Keratinocyte (primary cell): ENCODE results near the gene FBXO41. TPM values are rescaled to one million over a fixed set of nuclear protein-coding genes. Genes with fewer than 3 reads are reported as not detected.

ENCODE experiments used
- DNase-seq: peaks from one replicate; pipeline ENCODE4 v3.0.0-alpha.2; 2011; ENCODE audit warnings: low read depth, missing footprints, low spot score
- FAIRE-seq: peaks from 2 replicates; lab custom pipeline; 2011; peaks lifted over from hg19 to GRCh38; lab: Jason Lieb, UNC
- H2AFZ ChIP-seq: 2 replicates; pipeline ENCODE4 v1.6.0; 2012; ENCODE audit warnings: low read length, control low read depth, inconsistent platforms; ENCODE audit not compliant: control insufficient read depth
- H3K27ac ChIP-seq: 2 replicates; pipeline ENCODE4 v1.5.1; 2011; ENCODE audit warnings: low read length; ENCODE audit not compliant: control insufficient read depth, insufficient read depth
- H3K27me3 ChIP-seq: 3 replicates; pipeline ENCODE4 v1.6.0; 2011; ENCODE audit warnings: low read length; ENCODE audit not compliant: control insufficient read depth, insufficient read depth; ENCODE audit errors: extremely low read depth
- H3K36me3 ChIP-seq, 2 experiments: 2 replicates in 1 of 2; 3 replicates in 1 of 2; pipeline ENCODE4 v1.5.1; 2011; ENCODE audit warnings: low read length in 2 of 2, mild to moderate bottlenecking in 1 of 2; ENCODE audit not compliant: control insufficient read depth in 2 of 2, insufficient read depth in 2 of 2; ENCODE audit errors: extremely low read depth in 1 of 2
- H3K4me1 ChIP-seq: 3 replicates; pipeline ENCODE4 v1.5.1; 2011; ENCODE audit warnings: low read length; ENCODE audit not compliant: control insufficient read depth, insufficient read depth; ENCODE audit errors: extremely low read depth
- H3K4me2 ChIP-seq: 3 replicates; pipeline ENCODE4 v1.6.0; 2011; ENCODE audit warnings: low read depth, low read length; ENCODE audit not compliant: control insufficient read depth, insufficient read depth; ENCODE audit errors: extremely low read depth
- H3K4me3 ChIP-seq, 3 experiments: fragments of 200-600 bp in 1 of 3; sonication (generic) in 1 of 3; 2 replicates in 2 of 3; 3 replicates in 1 of 3; pipeline ENCODE4 v1.5.1; 2011 to 2016; ENCODE audit warnings: low read length in 3 of 3, mild to moderate bottlenecking in 3 of 3, control low read depth in 2 of 3, inconsistent platforms in 1 of 3, low read depth in 1 of 3, mixed read lengths in 1 of 3, mixed run types in 1 of 3, moderate library complexity in 1 of 3; ENCODE audit not compliant: control insufficient read depth in 2 of 3, insufficient read depth in 2 of 3; ENCODE audit errors: extremely low read depth in 1 of 3
- H3K79me2 ChIP-seq: 2 replicates; pipeline ENCODE4 v1.6.0; 2012; ENCODE audit warnings: low read length; ENCODE audit not compliant: control insufficient read depth, insufficient read depth
- H3K9ac ChIP-seq: 3 replicates; pipeline ENCODE4 v1.6.0; 2011; ENCODE audit warnings: low read length; ENCODE audit not compliant: control insufficient read depth, insufficient read depth; ENCODE audit errors: extremely low read depth
- H3K9me1 ChIP-seq: 3 replicates; pipeline ENCODE4 v1.6.0; 2011; ENCODE audit warnings: low read length; ENCODE audit not compliant: control insufficient read depth, insufficient read depth; ENCODE audit errors: extremely low read depth
- H3K9me3 ChIP-seq: 2 replicates; pipeline ENCODE4 v1.5.1; 2012; ENCODE audit warnings: low read depth, low read length; ENCODE audit not compliant: control insufficient read depth
- H4K20me1 ChIP-seq: 3 replicates; pipeline ENCODE4 v1.6.0; 2011; ENCODE audit warnings: low read length; ENCODE audit not compliant: control insufficient read depth, insufficient read depth; ENCODE audit errors: extremely low read depth
- EZH2 ChIP-seq: IDR thresholded peaks from one replicate; pipeline ENCODE4 v1.6.1; 2012; ENCODE audit warnings: inconsistent platforms, mild to moderate bottlenecking, low read length, moderate library complexity
- dilution Hi-C: fragments of 300-500 bp; cut with MboI; formaldehyde crosslinking; loops from one replicate; pipeline ENCODE4 v1.7.0; 2020; ENCODE audit warnings: low sequenced_read_pairs; ENCODE audit not compliant: extremely low pct_ligation_motif_present
- polyA plus RNA-seq, 5 experiments: library from polyadenylated mRNA; depleted of rRNA in 3 of 5; stranded (reverse) in 3 of 5; stranded (forward) in 1 of 5; unstranded in 1 of 5; fragments of >200 nt; gene quantifications; 1 replicate in 1 of 5; 2 replicates in 3 of 5; 3 replicates in 1 of 5; pipeline versions ENCODE4 v1.2.1 to v1.2.3, GENCODE V29; 2011 to 2012; ENCODE audit warnings: missing spikeins in 2 of 5, low read depth in 1 of 5, low replicate concordance in 1 of 5
- TF ChIP-seq, protein P1 (sequence below), 3 experiments: IDR thresholded peaks in 1 of 3; conservative IDR thresholded peaks in 1 of 3; optimal IDR thresholded peaks in 1 of 3; 2 replicates in 2 of 3; 3 replicates in 1 of 3; pipeline versions ENCODE3 to v1.5.1; 2011; ENCODE audit warnings: low read length in 3 of 3, mild to moderate bottlenecking in 3 of 3, moderate library complexity in 2 of 3, control low read depth in 1 of 3, inconsistent platforms in 1 of 3; ENCODE audit not compliant: insufficient read depth in 2 of 3; ENCODE audit errors: extremely low read depth in 1 of 3

FBXO41 gene
- polyA plus RNA-seq, 1 donor (not counting 4 experiments of a cell fraction or from before 2014, with no cell fraction given) = 4.1 TPM

DNA sequence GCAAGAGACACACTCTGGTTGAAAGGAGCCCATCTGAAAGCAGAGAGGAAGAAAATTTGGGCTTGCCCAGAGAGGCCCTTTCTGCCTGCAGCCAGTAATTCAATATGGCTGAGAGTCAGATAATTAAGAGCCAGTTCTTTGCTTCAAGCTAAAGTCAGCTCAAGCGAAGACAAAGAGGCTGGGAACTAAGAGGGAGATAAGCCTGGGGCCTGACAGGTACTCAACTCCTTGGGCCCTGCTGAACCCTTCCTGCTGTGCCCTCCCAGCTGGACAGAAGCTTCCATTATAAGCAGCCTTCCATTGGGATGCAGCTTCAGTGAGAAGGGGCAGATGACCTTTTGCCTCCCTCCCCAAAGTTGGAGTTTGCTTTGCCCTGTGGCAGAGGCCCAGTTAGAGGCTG, 12.0 kb downstream of the FBXO41 start:
- dilution Hi-C loops = no loop called here
- DNase-seq (no peak), FAIRE-seq (no peak)
- Histone ChIP-seq H3K9me3 (no peaks in the 10 kb centered on the region), H3K9ac (no peak overlapping the region), H4K20me1 (no peaks in the 10 kb centered on the region), H3K27me3 (no peaks in the 10 kb centered on the region), H3K79me2 (no peaks in the 10 kb centered on the region), H3K4me2 (no peak overlapping the region), H3K9me1 (no peaks in the 10 kb centered on the region), H3K4me1 (peaks cover 7% of the 10 kb centered on the region), H2AFZ (no peak overlapping the region), H3K27ac (no peak overlapping the region), H3K36me3 (peaks cover 0 to 1% of the 10 kb centered on the region in 2 experiments), H3K4me3 (no peak overlapping the region)
- TF ChIP-seq, protein P1, sequence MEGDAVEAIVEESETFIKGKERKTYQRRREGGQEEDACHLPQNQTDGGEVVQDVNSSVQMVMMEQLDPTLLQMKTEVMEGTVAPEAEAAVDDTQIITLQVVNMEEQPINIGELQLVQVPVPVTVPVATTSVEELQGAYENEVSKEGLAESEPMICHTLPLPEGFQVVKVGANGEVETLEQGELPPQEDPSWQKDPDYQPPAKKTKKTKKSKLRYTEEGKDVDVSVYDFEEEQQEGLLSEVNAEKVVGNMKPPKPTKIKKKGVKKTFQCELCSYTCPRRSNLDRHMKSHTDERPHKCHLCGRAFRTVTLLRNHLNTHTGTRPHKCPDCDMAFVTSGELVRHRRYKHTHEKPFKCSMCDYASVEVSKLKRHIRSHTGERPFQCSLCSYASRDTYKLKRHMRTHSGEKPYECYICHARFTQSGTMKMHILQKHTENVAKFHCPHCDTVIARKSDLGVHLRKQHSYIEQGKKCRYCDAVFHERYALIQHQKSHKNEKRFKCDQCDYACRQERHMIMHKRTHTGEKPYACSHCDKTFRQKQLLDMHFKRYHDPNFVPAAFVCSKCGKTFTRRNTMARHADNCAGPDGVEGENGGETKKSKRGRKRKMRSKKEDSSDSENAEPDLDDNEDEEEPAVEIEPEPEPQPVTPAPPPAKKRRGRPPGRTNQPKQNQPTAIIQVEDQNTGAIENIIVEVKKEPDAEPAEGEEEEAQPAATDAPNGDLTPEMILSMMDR (optimal IDR thresholded peaks at IDR 0.05 in 1 of 3, IDR thresholded peaks at IDR 0.05 in 1 of 3, conservative IDR thresholded peaks at IDR 0.05 in 1 of 3; ENCODE audit: extremely low read depth in 1 of 3, insufficient read depth in 2 of 3, low read length in 3 of 3) = no peak
- TF ChIP-seq EZH2 = no peak

DNA sequence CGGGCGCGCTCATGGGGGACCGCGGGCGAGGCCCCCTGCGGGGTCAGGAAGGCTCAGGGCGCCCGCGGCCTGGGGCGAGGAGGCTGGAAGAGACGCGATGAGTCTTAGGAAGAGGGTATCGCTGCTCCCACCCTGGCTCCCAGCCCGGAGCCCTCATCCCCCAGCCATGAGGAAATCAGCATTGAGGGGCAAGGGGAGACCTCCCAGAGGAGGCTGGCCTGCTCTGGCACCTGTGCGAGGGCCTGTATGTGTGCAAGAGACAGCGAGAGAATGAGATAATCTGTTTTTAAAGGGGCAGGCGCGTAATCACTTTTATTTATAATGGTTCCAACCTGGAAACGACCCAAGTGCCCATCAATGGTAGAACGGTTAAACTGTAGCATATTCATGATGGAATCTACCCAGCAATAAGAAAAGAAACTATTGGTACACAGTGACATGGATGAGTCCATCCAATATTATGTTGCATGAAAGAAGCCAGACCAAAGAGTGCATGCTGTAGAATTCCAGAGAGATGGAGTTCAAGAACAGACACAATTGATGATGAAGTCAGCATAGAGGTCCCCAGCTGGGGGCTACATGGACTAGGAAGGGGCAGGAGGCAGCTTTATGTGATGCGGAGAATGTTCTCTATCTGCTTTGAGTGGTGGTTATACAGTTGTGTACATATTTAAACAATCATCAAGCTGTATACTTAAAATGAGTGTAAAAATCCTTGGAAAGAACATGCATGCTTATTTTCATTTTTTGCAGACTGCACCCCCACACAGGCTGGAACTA, 14.4 kb downstream of the FBXO41 start:
- H3K79me2 ChIP-seq = no peaks in the 10 kb centered on the region
- DNase-seq = no peak
- H4K20me1 ChIP-seq = no peaks in the 10 kb centered on the region
- H3K27me3 ChIP-seq = no peaks in the 10 kb centered on the region
- peak overlapping the region; percentile 80 for H3K4me2 ChIP-seq
- no peak for FAIRE-seq
- peaks cover 7% of the 10 kb centered on the region for H3K4me1 ChIP-seq
- H3K4me3 ChIP-seq = peak overlapping the region; percentile 27 to 54 (median 32)
- TF ChIP-seq EZH2 = no peak
- TF ChIP-seq, protein P1 (optimal IDR thresholded peaks at IDR 0.05 in 1 of 3, IDR thresholded peaks at IDR 0.05 in 1 of 3, conservative IDR thresholded peaks at IDR 0.05 in 1 of 3; ENCODE audit: extremely low read depth in 1 of 3, insufficient read depth in 2 of 3, low read length in 3 of 3) = no peak
- H3K9ac ChIP-seq = no peak overlapping the region
- H2AFZ ChIP-seq = peak overlapping the region; percentile 62
- H3K9me1 ChIP-seq = no peaks in the 10 kb centered on the region
- no peak overlapping the region for H3K27ac ChIP-seq
- no peaks in the 10 kb centered on the region for H3K9me3 ChIP-seq
- no peaks in the 10 kb centered on the region for H3K36me3 ChIP-seq
- dilution Hi-C loops = no loop called here
